ENCODE measurements around the gene TSPAN8.

The TSPAN8 gene

DNA sequence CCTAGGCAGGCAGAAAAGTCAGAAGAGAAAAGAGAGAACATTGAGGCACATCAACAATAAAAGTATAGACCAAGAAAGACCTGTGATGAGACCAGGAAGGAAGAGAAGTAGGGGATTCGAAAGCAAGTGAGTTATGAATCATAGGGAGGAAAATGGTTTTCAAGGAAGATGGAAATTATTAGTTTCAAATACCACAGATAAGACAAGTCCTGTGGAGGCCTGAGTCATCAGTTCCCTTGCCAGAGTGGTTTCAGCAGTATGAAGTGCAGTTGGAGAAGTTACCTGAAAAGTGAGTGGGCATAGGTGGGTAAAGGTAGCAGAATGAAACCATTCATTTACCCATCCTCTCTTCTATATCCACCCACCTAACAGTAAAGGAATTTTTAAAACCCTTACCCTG lies 25.2 kb upstream of the TSPAN8 start:
- TF ChIP-seq, protein P1, sequence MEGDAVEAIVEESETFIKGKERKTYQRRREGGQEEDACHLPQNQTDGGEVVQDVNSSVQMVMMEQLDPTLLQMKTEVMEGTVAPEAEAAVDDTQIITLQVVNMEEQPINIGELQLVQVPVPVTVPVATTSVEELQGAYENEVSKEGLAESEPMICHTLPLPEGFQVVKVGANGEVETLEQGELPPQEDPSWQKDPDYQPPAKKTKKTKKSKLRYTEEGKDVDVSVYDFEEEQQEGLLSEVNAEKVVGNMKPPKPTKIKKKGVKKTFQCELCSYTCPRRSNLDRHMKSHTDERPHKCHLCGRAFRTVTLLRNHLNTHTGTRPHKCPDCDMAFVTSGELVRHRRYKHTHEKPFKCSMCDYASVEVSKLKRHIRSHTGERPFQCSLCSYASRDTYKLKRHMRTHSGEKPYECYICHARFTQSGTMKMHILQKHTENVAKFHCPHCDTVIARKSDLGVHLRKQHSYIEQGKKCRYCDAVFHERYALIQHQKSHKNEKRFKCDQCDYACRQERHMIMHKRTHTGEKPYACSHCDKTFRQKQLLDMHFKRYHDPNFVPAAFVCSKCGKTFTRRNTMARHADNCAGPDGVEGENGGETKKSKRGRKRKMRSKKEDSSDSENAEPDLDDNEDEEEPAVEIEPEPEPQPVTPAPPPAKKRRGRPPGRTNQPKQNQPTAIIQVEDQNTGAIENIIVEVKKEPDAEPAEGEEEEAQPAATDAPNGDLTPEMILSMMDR (IDR thresholded peaks at IDR 0.05; ENCODE audit: low read depth, low read length) = no peak
- no peak for DNase-seq
- H3K36me3 ChIP-seq = no peaks in the 10 kb centered on the region
- H3K27me3 ChIP-seq = no peaks in the 10 kb centered on the region
- peaks cover 6% of the 10 kb centered on the region; the same call in 1 of the 2 replicates for H3K4me1 ChIP-seq
- no peak overlapping the region for H3K4me3 ChIP-seq (ENCODE audit: low read depth, low read length)
- H3K9me3 ChIP-seq = no peaks in the 10 kb centered on the region

DNA sequence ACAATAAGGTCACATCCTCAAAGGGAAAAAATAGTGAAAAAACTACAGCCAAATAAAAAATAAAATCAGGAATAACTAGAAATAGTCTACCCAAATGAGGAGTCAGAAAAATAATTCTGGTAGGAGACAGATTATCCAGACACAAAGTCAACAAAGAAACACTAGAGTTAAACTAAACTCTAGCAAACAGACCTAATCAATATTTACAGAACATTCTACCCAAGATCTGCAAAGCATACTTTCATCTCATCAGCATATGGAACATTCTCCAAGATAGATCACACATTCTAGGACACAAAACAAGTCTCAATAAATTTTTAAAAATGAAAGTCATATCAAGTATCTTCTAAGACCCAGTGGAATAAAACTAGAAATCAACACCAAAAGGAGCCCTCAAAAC lies 20.4 kb upstream of the TSPAN8 start:
- no peaks in the 10 kb centered on the region for H3K9me3 ChIP-seq
- H3K4me1 ChIP-seq = peaks cover 10% of the 10 kb centered on the region
- TF ChIP-seq, protein P1 (IDR thresholded peaks at IDR 0.05; ENCODE audit: low read depth, low read length) = no peak
- H3K4me3 ChIP-seq (ENCODE audit: low read depth, low read length) = no peak overlapping the region
- H3K36me3 ChIP-seq = no peaks in the 10 kb centered on the region
- H3K27me3 ChIP-seq = no peaks in the 10 kb centered on the region; the same call in 1 of the 2 replicates
- DNase-seq = no peak

DNA sequence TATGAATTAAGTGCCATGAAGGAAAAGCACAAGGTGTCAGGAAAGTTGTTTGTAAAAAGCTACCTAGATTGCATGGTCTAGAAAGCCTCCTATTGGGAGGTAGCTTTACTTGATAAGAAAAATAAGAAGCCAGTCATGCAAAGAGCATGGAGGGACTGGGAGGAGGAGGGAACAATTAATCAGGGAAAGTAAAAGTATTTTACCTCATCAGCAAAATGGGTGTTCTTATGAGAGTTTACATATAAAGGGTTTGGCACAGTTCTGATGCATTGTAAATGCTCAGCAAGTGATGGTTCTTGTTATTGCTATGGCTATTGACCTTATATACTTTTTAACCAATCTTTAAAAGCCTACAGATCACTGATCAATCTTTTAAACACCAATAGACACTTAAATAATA lies 17.0 kb upstream of the TSPAN8 start:
- TF ChIP-seq, protein P1 (IDR thresholded peaks at IDR 0.05; ENCODE audit: low read depth, low read length) = no peak
- Histone ChIP-seq H3K36me3 (no peaks in the 10 kb centered on the region), H3K4me3 (ENCODE audit: low read depth, low read length) (no peak overlapping the region), H3K4me1 (peaks cover 6% of the 10 kb centered on the region), H3K9me3 (no peaks in the 10 kb centered on the region), H3K27me3 (no peaks in the 10 kb centered on the region; the same call in 1 of the 2 replicates)
- DNase-seq = no peak

DNA sequence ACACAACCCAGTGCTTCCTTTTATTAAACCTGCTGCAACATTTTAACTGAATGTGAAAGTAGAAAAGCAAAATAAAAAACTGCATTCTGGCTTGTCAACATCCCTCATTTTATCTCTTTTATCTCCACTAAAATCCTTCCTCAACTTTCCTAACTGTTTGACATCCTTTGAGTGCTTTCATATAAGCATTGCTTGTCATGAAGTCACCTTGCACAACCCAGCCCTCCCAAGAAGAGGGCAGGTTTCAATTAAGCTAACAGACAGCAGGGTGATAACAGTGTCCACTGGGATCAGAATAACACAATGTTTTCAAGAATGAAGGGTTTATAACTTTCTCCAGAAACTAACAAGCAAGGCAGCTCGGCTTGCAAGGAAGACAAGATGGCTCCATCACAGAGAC lies 16.3 kb upstream of the TSPAN8 start:
- TF ChIP-seq, protein P1 (IDR thresholded peaks at IDR 0.05; ENCODE audit: low read depth, low read length) = no peak
- Histone ChIP-seq H3K27me3 (no peaks in the 10 kb centered on the region; the same call in 1 of the 2 replicates), H3K4me3 (ENCODE audit: low read depth, low read length) (no peak overlapping the region), H3K4me1 (peaks cover 6% of the 10 kb centered on the region), H3K36me3 (no peaks in the 10 kb centered on the region), H3K9me3 (no peaks in the 10 kb centered on the region)
- no peak for DNase-seq

DNA sequence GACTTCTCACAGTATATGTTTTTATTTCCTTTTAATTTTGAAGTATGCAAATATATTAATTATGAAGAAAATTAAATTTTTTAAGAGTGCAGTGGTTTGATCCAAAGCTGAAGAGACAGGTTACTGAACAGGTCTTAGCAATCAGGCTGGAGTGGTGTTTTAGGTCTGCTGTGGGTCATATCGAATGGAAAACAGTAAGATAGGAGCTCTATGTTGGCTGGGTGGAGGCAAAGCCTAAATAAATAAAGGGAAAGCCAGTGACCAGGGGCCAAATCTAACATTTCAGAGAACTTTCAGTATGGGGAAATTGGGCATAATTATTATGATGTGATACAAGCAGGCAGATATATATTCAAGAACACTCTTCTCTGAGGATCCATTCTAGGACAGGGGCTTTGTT lies 12.7 kb upstream of the TSPAN8 start:
- peaks cover 4% of the 10 kb centered on the region for H3K4me1 ChIP-seq
- no peak for DNase-seq
- TF ChIP-seq, protein P1 (IDR thresholded peaks at IDR 0.05; ENCODE audit: low read depth, low read length) = no peak
- no peaks in the 10 kb centered on the region for H3K27me3 ChIP-seq
- H3K9me3 ChIP-seq = peaks cover 3% of the 10 kb centered on the region; the same call in 1 of the 2 replicates
- no peak overlapping the region for H3K4me3 ChIP-seq (ENCODE audit: low read depth, low read length)
- H3K36me3 ChIP-seq = no peaks in the 10 kb centered on the region

DNA sequence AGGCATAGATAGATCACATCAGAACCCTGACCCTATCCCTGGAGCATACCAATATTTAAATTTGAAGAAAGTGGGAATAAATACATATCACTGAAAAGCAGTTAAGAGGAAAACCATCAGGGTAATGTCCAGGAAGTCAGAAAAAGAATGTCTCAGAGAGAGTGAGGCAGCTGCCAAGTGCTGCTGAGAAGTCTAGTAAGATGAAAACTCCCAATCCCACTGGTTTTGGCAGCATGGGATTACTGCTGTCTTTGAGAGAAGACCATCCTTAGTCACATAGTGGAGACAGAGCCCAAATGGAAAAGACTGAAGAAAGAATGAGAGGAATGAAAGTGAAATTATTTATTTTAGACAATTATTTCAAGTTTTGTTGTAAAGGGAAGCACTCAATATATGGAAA lies 11.5 kb upstream of the TSPAN8 start:
- Histone ChIP-seq H3K9me3 (peaks cover 3% of the 10 kb centered on the region; the same call in 1 of the 2 replicates), H3K36me3 (no peaks in the 10 kb centered on the region), H3K27me3 (no peaks in the 10 kb centered on the region), H3K4me1 (peaks cover 3% of the 10 kb centered on the region), H3K4me3 (ENCODE audit: low read depth, low read length) (no peak overlapping the region)
- DNase-seq = no peak
- TF ChIP-seq, protein P1 (IDR thresholded peaks at IDR 0.05; ENCODE audit: low read depth, low read length) = no peak
